HG02763 (cell line): ENCODE results near the gene CCDC30.

Experiments
- ATAC-seq: cut with Tn5 transposase; IDR thresholded peaks from one replicate; pipeline ENCODE4 v1.9.1; 2021; ENCODE audit warnings: mild to moderate bottlenecking, moderate library complexity; ENCODE audit not compliant: unreplicated experiment

CCDC30 gene

DNA sequence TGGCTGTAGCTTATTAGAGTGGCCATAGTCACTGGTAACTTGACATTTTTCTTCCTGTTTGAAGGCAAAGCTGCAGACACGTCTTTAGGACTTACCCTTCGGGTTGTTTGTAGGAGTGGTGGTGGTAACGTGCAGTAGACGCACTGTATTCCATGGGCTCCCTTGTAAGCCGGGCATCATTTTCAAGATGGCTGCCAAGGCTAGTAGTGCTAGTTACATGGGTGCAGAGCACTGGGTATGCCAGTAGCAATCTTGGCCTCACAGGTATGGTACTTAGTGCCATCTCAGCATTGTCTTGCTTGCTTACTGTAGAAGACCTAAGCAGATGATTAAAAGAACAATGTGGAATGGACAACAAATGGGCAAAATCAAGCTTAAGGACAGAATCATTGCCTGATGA, 221.1 kb downstream of the CCDC30 start:
- ATAC-seq = no peak

GRCh38 chr1:42686418-42686817, 223.3 kb downstream of the CCDC30 start:
- ATAC-seq = no peak

GRCh38 chr1:42689912-42690311, 226.8 kb downstream of the CCDC30 start:
- ATAC-seq = no peak

DNA sequence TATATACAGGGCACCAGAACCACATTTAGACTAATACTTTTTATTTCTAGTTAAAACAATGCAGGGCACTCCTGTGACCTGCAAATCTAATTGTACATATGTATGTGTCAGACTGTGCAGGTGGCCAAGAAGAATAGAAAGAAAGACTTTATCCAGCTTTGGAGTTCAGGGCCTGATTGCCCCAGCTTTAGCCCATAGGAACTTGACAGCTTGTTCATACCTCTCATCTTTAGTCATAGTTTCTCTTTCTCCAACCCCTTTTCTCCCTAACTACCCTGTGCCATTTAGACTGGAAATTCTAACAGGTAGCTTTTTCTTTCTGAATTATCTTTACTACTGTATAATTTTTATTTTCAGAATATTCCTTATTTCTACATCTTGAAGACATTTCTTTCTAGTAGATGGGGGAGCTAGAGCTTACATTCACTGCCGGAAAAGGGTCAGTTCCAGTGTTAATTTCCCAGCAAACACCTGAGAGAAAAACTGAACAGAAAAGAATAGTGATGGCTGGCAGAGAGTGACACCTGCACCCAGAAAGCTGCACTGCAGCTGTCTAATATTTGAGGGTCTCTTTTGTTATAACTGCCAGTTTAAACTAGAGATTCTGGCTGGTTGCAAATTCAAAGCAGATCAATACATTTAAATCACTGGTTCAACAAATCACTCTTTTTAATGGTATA, 227.5 kb downstream of the CCDC30 start:
- no peak for ATAC-seq

DNA sequence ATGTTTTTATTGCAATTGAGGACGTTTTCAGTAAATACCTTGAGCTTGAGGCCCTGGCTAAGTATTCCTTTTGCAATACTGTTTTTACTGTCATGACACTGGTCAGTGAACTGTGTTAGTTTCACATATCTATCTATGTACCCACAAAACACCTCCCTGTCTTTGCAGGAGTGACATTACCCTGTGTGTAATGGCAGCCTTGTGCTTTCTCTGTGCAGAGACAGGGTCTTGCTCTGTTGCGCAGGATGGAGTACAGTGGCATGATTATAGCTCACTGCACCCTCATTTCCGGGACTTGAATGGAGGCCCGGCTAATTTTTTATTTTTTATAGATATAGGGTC, 228.0 kb downstream of the CCDC30 start:
- ATAC-seq = no peak

- no peak for ATAC-seq
Measured at GRCh38 chr1:42692461-42692860, 229.4 kb downstream of the CCDC30 start.

GRCh38 chr1:42692911-42693310, 229.8 kb downstream of the CCDC30 start:
- no peak for ATAC-seq

GRCh38 chr1:42698081-42698813, 235.2 kb downstream of the CCDC30 start:
- no peak for ATAC-seq

DNA sequence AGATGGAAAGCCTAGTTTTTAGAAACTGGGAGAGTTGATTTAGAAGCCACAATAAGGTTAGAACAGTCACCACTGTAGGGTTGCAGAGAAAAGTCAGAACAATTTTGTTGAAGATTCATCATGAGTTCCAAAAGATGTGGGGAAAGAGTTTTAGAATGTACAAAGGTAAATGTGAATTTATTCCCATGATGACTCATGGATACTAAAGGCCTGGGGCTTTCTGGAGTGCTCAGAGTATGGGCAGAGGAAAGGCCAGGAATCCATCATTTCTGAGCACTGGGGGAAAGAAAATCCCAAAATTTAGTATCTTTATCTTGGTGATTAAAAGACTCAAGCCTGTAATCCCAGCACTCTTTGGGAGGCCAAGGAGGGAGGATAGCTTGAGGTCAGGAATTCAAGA, 236.9 kb downstream of the CCDC30 start:
- ATAC-seq = no peak

DNA sequence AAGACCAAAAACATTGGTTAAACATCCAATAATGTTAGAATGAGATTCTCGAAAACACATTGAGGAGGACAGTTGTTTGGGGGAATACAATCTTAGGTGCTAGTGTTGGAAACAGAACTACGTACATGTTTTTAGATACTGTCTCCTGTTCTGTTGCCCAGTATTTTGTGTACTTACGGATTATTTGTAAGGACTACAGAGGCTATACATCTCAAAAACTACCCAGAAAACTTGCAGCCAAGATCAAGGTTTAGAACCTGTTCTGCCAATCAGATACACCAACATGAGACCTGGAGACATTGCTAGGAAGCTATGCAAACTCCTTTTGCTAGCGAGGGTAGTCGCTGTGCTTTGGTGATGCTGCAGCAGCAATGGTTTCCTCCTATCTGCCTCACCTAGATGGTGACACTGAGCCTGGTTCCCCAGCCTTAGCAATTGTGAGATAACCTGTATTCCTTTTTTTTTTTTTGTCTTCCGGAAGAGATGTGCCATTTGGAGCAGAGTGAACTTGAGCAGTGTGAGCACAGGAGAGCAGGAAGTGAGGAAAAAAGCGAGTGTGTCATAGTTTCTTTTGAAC, 240.9 kb downstream of the CCDC30 start:
- ATAC-seq = no peak
